Activated effector memory CD4-positive, alpha-beta T cell treated with anti-CD3 and anti-CD28 coated beads, Interleukin-2, amount 50 U/mL, for 16 hours (primary cell): ENCODE results near the gene GPR15LG.
A peak's percentile ranks its signal among the peaks of the same experiment; 100 is the strongest.
"Not testable (repeated sequence)": the region's sequence is repeated elsewhere in the genome, so short reads cannot be mapped to it uniquely, and the experiment has no call there.

Experiments
- DNase-seq: peaks from one replicate; pipeline ENCODE4 v3.0.0-alpha.2; 2020

Gene GPR15LG

DNA sequence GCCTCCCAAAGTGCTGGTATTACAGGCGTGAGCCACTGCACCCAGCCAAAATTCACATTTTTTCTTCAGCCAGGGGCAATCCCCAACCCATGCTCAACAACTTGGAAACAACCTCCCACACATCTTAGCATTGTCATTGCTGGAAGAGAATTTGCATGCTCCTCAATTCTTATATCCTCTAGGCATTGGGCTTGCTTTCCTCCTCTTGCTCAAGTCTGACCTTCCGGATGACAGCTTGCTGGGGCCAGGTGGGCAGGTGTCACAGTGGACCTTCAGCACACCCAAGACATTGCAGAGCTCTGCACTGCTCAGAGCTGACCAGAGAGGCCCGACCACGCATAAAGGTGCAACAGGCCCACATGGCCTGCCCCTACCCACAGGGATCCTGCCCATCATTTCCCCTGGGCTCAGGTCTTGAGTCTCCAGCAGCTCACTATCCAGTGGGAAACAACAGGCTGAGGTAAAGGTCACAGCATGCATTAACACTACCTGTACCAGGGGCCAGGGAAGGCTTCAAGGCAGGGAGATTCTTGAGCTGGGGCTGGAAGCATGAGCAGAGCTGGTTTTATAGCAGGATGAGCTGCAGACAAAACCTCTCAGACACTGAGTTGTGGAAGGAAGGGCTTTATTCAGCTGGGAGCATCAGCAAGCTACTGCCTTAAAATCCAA, 6.8 kb upstream of the GPR15LG start:
- no peak for DNase-seq

DNA sequence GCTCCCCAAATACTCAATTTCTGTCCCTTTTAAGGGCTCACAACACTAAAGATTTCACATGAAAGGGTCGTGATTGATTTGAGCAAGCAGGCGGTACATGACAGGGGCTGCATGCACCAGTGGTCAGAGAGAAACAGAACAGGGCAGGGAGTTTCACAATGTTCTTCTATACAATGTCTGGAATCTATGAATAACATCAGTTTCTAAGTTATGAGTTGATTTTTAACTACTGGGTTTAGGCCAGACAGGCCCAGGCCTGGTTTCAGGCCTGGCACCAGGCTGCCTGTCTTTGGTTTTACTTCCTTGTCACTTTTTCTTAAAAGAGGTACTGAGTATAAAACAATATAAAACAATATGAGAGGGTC, 6.3 kb upstream of the GPR15LG start:
- DNase-seq, result not testable (repeated sequence)

DNA sequence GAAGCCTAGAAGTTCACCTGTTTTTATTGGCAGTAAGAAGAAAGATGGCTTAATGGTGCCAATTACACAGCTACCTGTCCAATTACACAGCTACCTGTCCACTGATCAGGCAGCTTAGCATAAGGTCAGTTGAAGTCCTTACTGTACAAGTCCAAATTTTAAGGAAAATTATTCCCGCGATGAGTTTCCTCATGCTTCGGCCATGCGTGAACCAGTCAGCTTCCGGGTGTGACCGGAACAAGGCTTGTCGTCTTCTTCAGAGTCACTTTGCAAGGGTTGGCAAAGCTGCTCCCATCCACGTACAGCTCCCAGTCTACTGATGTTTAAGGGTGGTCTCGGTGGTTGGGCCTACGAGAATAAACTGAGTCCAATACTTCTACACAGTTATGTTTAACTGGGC, 5.2 kb upstream of the GPR15LG start:
- DNase-seq, result not testable (repeated sequence)

DNA sequence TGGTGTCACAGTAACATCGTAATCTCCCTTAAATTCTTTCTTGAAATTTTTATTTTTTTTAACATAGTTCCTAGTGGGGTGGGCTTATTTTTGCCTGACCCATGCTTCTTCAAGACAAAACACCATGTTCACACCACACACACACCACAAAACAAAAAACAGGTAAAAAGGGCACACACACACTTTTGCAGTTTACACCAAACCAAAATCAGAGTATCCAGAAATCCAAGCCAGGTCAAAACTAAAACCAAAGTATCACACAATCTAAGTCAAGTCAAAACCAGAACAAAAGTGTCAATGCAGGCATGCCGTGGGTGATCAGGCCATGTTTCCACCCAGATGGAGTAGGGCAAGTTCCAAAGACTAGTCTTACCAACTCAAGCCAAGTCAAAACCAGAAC, 2.4 kb upstream of the GPR15LG start:
- DNase-seq, result not testable (repeated sequence)

DNA sequence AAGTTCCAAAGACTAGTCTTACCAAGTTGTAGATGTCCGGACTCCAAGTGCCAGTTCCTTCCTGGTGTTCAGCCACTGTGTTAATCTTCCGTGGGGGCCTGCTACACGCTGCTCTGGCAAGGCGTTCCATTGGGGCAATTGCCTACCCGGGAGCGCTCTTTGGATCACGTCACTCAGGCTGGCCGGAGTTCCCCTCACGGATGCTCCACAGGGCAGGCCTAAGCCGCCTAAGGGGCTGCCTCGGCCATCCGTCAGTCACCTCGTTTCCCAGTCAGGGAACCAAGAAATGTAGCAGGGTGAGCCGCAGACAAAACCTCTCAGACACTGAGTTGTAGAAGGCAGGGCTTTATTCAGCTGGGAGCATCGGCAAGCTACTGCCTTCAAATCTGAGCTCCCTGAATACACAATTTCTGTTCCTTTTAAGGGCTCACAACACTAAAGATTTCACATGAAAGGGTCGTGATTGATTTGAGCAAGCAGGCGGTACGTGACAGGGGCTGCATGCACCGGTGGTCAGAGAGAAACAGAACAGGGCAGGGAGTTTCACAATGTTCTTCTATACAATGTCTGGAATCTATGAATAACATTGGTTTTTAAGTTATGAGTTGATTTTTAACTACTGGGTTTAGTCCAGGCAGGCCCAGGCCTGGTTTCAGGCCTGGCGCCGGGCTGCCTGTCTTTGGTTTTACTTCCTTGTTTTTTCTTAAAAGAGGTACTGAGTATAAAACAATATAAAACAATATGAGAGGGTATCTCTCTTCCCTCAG, 1.7 kb upstream of the GPR15LG start:
- DNase-seq, result not testable (repeated sequence)

DNA sequence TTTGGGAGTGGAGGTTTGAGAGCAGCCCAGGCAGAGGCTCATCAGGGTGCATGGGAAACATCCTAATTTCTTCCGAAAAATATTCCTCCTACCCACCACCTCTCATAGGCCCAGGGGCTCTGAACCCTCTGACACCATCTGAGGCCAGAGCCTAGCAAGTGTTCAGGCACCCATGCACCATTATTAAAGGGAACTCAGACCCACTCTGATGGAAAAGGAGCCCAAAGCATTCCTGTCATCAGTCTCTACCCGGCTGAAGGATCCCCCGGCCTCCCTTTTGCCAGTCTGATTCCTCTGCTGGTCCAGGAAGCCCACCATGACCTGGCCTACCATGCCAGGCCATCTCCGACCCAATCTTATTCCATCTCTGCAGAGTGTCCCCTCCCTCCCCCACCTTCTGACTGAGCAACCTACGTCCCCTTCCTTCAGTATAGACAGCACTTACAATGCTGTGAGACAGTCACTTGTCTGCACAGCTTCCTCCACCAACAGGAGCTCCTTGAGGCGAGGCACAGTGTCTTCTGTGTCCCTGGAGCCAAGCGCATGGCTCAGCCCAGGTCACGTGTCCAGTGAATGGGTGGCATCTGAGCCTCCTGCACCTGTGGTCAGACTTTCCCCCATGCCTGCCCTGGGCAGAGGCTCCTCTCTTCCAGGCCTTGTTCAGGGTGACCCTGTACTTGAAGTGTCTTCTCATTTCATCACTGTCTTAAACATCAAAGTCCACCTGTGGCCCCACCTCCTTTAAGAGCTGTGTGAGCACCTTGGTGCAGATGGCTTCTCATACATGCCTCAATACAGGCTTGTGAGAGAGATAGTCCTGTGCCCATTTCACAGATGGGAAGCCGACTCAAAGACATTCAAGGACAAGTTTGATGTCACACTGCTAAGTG, 889 bp upstream of the GPR15LG start:
- no peak for DNase-seq

DNA sequence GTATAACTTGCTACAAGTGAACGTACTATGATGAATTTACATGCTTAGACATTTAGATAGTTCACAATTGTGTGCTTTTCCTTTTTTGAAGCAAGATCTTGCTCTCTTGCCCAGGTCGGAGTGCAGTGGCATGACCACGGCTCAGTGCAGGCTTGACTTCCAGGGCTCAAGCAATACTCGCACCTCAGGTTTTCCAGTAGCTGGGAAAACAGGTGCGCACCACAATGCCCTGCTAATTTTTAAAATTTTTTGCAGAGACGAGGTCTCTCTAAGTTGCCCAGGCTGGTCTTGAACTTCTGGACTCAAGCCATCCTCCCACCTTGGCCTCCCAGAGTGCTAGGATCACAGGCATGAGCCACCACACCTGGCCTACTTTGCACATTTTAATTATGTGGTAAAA, 1.8 kb downstream of the GPR15LG start:
- DNase-seq, result no peak

DNA sequence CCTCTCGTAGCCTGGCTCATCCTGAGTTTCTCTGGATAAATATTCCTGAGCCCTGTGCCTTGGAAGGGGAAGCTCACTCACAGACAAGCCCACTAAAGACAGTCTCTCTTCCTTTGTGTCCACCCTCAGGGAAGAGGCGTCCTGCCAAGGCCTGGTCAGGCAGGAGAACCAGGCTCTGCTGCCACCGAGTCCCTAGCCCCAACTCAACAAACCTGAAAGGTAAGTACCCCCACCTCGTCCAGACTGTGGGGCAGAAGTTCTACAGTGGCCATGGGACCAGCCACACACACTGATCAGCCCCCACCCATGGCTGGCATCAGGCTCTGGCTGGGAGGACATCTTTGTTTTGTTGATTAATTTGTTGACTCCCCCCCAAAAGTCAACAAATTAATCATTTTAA, 2.8 kb downstream of the GPR15LG start:
- DNase-seq, result no peak

DNA sequence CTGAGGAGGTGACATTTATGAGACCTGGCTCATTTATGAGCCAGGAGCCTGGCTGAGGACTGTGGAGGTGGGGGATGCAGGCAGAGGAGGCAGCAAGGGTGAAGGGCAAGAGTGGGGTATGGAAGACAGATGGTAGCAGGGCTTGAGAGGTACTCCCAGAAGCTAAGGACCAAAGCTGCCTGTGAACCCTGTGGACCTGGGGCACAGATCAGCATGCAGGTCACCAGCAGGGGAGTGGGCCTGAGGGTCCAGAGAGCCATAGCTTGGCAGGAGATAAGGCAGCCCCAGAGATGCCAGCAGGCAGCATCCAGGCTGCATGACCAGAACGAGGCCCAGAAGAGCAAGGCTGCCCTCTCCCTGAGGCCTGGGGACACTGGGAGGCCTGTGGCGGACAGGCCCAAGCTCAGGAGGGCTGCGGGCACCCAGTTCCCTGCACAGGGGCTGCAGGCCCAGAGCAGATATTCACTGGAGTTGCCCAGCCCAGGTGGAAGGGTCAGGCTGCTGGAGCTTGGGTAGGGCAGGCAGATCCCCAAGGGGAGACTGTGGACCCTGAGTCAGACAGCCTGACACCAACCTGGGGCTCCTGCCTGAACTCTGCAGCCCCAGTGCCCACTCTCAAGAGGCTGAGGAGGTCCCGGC, 3.4 kb downstream of the GPR15LG start:
- DNase-seq, result no peak

DNA sequence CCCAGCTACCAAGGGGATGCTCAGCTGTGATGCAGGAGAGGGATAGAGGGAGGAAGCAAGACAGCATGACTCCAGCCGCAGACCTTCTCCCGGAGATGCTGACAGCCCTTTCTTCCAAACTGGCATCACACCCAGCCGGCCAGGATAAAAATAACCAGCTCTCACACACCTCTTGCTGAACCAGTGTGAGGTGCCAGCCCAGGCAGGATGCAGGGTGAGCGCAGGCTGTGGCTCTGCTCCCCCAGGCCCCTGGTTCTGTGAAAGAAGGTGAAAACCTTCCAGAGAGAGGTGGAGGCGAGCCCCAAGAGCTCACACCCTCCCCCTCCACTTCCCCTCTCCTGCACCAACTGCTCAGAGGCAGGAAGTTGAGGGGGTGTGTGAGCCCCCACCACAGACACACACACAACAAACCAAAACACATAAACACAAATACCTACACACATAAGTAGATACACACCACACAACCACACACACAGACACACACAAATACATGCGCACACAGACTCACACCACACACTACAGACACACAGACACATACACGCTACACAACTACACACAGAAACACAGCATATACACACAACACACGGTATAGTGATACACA, 4.0 kb downstream of the GPR15LG start:
- DNase-seq, result no peak

DNA sequence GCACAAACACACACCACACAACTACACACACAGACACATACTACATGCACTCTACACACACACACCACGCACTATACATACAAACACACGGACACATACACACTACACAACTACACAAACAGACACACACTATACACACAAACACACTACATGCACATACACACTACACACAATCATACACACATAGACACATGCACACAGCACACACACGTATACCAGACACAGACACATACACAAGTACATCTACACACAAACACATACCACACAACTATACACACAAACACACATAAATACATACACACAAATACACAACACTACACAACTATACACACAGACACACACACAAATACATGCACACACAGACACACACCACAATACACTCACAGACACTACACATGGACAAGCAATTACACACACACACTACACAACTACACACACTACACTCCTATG, 4.6 kb downstream of the GPR15LG start:
- DNase-seq, result no peak

DNA sequence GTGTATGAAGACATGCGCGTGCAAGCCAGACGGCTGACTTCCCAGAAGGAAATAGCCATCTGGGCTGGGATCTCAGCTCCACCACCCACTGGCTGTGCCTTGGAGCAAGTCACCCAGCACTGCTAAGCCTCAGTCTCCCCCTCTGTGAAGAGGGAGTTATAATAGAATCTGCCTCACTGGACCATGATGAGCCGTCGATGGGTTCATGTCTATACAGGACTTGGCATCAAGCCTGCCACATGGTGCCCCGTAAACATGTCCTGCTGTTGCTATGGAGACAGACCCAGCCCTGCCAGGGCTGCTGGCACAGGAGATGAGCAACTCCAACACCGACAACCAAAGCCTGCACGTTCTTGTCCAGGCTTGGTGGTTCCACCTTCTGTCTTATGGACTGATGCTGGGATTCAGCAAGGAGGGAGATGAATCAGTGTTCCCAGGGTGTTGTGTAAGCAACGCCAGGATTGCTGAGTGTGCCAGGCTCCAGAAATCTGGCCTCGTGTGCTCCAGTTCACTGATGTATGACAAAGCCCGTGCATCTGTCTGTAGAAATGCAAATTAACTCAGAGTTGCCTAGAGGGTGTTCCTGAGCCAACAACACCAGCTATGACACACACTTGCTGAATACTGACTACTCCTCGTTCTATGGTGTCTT, 5.6 kb downstream of the GPR15LG start:
- no peak for DNase-seq

DNA sequence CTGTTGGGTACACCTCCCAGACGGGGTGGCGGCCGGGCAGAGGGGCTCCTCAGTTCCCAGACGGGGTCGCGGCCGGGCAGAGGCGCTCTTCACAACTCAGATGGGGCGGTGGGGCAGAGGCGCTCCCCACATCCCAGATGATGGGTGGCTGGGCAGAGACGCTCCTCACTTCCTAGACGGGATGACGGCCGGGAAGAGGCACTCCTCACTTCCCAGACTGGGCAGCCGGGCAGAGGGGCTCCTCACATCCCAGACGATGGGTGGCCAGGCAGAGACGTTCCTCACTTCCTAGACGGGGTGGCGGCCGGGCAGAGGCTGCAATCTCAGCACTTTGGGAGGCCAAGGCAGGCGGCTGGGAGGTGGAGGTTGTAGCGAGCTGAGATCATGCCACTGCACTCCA, 6.8 kb downstream of the GPR15LG start:
- not testable (repeated sequence) for DNase-seq

DNA sequence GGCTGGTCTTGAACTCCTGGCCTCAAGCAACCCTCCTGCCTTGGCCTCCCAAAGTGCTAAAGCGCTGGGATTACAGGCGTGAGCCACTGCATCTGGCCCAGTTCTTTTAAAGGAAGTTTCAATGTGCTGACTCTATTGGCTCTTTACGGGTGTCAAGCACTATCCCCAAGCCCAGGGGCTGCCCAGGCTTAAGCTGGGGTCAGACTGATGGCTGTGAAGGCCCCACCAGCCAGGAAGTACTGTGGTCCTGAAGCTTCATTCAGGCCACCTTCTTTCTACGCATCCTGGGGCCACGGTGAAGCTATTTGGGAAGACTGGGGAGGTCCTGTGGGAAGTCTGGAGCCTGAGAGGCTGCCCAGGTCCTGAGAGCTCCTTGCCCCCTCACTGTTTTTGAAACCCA, 8.0 kb downstream of the GPR15LG start:
- peak; percentile 53 for DNase-seq

DNA sequence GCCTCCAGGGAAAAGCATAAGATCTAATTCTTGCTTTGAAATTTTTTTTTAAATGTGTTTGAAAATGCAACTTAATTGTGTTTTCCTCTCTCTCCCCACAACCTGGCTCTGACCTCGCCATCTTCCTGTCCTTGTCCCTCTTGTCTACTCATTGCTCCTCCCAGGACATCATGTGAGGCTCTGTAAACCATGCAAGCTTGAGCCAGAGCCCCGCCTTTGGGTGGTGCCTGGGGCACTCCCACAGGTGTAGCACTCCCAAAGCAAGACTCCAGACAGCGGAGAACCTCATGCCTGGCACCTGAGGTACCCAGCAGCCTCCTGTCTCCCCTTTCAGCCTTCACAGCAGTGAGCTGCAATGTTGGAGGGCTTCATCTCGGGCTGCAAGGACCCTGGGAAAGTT, 10.9 kb downstream of the GPR15LG start:
- peak; percentile 30 for DNase-seq

DNA sequence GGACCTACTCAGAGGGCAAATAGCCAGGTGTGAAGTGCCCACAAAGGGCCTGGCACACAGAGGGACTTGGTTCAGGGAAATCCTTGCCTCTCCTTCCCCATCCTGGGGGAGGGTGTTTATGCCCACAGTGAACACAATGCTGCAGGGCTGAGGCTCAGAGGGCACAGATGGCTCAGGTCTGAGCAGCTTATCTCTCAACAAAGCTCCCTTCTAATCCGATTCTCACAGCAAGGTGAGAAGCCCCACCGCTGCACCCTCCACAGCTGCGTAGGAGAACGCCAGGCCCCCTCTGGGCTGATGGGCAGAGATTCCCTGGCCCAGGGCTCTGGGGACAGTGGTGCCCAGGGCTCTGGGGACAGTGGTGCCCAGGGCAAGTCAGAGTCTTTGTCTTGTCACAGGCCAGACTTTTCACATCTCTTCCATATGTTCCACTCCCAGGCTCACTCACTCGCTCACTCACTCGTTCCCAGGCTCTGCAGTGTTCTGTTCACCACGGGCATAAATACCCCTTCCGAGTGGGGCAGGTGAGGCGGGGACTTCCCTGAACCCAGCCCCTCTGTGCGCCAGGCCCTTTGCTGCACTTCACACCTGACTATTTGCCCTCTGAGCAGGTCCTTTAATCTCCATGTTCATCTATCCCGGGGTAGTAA, 12.1 kb downstream of the GPR15LG start:
- DNase-seq, result peak; percentile 33

DNA sequence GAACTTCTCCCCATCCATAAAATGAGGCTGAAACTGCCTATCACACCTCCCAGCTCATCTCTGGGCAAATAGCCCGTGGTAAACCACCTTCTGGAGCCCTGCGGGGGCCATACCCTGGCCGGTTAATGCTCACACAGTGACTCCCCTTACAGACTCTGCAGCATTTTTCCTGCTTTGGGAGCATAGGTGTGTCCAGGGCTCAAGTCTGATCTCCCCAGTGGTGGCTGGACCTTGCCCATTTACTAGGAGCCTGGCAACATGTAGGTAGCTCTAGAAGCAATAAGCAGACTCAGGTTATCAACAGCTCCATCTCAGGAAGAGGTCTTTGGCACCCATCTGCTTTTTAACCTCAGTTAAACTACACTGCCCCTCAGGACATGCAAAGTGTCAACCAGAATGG, 15.2 kb downstream of the GPR15LG start:
- DNase-seq, result peak; percentile 27

DNA sequence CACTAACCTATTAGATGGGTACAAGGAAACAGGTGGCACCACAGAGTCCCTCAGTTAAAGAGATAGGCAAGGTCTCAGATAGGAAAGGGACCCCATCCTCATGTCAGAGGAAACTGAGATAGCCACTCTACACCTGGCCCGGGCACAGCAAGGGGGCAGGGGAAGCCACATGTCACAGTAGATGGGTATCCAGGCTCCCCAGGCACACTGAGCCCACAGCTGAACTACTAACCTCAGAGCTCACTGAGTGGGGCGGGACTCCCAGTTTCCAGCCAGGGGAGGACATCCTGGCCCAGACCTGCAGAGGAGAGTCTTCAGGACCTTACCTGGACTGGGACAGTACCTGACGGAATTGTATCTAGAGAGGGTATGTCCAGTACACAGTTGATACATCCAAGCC, 17.0 kb downstream of the GPR15LG start:
- DNase-seq, result no peak

DNA sequence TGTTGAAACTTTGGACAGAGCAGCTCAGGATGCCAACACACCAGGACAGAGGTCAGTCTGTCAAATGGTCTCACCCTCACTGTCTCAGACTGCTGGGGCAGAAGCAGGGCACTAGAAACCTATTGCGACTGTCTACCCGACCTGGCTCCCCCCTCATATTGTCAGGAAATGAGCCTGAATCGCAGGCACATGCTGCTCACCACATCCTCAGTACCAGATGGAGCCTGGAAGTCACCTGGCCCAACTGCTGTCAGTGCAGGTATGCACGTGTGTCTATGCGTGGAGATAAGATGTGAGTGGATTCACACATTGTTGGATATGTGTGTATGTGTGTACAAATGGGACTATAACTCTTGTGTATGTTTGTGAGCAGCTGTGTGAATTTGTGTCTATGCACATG, 17.5 kb downstream of the GPR15LG start:
- DNase-seq, result no peak

DNA sequence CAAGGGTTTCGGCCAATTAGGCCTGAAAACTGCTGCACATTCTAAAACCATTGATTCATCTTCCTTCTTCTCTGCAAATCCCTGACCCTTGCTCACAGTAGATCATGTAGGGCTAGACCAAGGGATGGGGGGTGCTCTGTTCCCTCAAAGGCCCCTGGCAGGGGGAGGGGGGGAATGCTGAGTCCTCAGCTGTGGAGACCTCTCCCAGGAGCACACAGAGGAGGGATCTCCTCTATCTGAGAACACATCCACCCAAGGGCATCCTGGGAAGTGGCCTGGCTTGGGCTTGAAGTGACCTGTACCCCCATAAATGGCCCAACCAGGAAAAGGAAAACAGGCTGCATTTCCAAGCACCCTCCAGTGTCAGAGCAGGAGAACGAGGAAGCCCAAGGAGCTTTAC, 19.7 kb downstream of the GPR15LG start:
- no peak for DNase-seq

DNA sequence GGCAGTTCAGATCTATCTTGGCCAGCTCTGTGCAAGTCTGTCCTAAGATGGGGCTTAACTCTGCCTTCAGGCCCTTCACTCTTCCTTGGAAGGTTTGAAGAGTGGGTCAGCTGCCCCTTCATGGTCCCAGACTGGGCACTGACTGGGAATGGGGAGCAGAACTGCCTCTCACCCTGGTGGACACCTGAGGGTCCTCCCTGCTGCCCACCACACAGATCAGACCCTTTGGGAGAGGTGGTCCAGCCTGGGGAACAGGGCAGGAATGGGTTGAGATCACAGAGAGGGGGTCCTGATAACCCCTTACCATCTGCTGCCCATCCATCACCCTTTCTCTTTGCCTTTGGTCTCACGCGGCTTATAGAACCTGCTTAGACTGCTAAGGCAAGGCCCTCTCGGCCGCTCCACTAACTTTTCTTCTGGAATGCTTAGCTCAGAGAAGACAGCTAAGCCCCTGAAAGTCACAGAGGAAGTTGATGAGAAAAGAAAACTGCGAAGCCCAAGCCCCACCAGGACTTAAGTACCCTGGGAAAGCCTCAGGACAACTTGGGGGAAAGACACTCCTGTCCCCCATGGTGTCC, 20.3 kb downstream of the GPR15LG start:
- DNase-seq, result no peak
